Activated T-cell treated with anti-CD3 and anti-CD28 coated beads for 4 hours (primary cell): ENCODE measurements around the gene WIF1.

Source experiments
- DNase-seq: peaks from one replicate; pipeline ENCODE4 v3.0.0-alpha.2; 2020

WIF1 gene

GRCh38 chr12:65019696-65020234, 101.3 kb downstream of the WIF1 start:
- no peak for DNase-seq

GRCh38 chr12:65016881-65017650, 104.0 kb downstream of the WIF1 start:
- DNase-seq: no peak

GRCh38 chr12:65015850-65016249, 105.3 kb downstream of the WIF1 start:
- no peak for DNase-seq

GRCh38 chr12:65014504-65015271, 106.4 kb downstream of the WIF1 start:
- no peak for DNase-seq

- DNase-seq: no peak
These were observed 110.7 kb downstream of the WIF1 start for GRCh38 chr12:65010437-65010836.

GRCh38 chr12:65005716-65006115, 115.4 kb downstream of the WIF1 start:
- no peak for DNase-seq

- no peak for DNase-seq
These were observed 116.8 kb downstream of the WIF1 start for GRCh38 chr12:65004270-65004669.
